ENCODE results near the gene LAMA4.

Gene LAMA4

GRCh38 chr6:112269979-112270566 is 15.7 kb upstream of the LAMA4 start:
- Histone ChIP-seq H3K27ac (ENCODE audit: low read depth, low read length) (no peak overlapping the region), H3K79me2 (ENCODE audit: insufficient read depth, low read length) (no peaks in the 10 kb centered on the region), H3F3A (ENCODE audit: insufficient read depth) (no peaks in the 10 kb centered on the region), H3K4me3 (ENCODE audit: insufficient read depth, low read length, poor library complexity, severe bottlenecking) (no peak overlapping the region), H4K20me1 (ENCODE audit: low read depth, low read length) (no peaks in the 10 kb centered on the region), H2AFZ (ENCODE audit: low read depth, low read length, severe bottlenecking) (no peak overlapping the region), H3K4me2 (ENCODE audit: low read depth, low read length, poor library complexity, severe bottlenecking) (no peak overlapping the region), H3K9me2 (replicated peaks; ENCODE audit: insufficient read depth, low read length) (no peaks in the 10 kb centered on the region), H3K9me3 (ENCODE audit: insufficient read depth, low read length) (no peaks in the 10 kb centered on the region), H3K9ac (ENCODE audit: low read length) (no peak overlapping the region), H3K27me3 (ENCODE audit: low read length) (no peaks in the 10 kb centered on the region), H3K36me3 (ENCODE audit: low read length) (no peaks in the 10 kb centered on the region)
- TF ChIP-seq, protein P1, sequence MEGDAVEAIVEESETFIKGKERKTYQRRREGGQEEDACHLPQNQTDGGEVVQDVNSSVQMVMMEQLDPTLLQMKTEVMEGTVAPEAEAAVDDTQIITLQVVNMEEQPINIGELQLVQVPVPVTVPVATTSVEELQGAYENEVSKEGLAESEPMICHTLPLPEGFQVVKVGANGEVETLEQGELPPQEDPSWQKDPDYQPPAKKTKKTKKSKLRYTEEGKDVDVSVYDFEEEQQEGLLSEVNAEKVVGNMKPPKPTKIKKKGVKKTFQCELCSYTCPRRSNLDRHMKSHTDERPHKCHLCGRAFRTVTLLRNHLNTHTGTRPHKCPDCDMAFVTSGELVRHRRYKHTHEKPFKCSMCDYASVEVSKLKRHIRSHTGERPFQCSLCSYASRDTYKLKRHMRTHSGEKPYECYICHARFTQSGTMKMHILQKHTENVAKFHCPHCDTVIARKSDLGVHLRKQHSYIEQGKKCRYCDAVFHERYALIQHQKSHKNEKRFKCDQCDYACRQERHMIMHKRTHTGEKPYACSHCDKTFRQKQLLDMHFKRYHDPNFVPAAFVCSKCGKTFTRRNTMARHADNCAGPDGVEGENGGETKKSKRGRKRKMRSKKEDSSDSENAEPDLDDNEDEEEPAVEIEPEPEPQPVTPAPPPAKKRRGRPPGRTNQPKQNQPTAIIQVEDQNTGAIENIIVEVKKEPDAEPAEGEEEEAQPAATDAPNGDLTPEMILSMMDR (IDR thresholded peaks at IDR 0.05; ENCODE audit: insufficient read depth, low read length, poor library complexity, severe bottlenecking), result no peak
- TF ChIP-seq EZH2phosphoT487 (conservative IDR thresholded peaks at IDR 0.05; ENCODE audit: low read length), result no peak

DNA sequence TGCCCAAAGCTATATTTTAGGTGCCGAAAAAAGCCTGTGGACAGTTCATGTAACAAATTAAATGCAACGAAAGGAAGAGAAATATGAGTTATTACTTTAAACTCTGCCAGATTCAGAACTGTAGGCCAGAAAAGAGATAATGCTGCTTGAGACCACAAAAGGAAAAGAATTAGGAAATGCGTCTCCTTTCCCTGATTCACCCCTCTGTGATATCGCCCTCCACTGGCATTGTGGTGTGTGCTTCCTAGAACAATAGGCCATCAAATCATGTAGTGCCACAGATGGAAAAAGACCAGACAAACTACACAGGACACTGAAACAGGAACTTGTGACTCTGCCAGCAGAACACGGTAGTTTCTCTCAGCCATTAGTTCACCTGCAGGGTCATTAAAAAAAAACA is 14.7 kb upstream of the LAMA4 start:
- H3K9me3 ChIP-seq (ENCODE audit: insufficient read depth, low read length), result no peaks in the 10 kb centered on the region
- TF ChIP-seq, protein P1 (IDR thresholded peaks at IDR 0.05; ENCODE audit: insufficient read depth, low read length, poor library complexity, severe bottlenecking), result no peak
- no peak for TF ChIP-seq EZH2phosphoT487 (conservative IDR thresholded peaks at IDR 0.05; ENCODE audit: low read length)
- no peak overlapping the region for H3K9ac ChIP-seq (ENCODE audit: low read length)
- H3K4me2 ChIP-seq (ENCODE audit: low read depth, low read length, poor library complexity, severe bottlenecking), result no peak overlapping the region
- no peaks in the 10 kb centered on the region for H3F3A ChIP-seq (ENCODE audit: insufficient read depth)
- H4K20me1 ChIP-seq (ENCODE audit: low read depth, low read length), result no peaks in the 10 kb centered on the region
- H3K27ac ChIP-seq (ENCODE audit: low read depth, low read length), result no peak overlapping the region
- H3K27me3 ChIP-seq (ENCODE audit: low read length), result no peaks in the 10 kb centered on the region
- no peak overlapping the region for H2AFZ ChIP-seq (ENCODE audit: low read depth, low read length, severe bottlenecking)
- no peak overlapping the region for H3K4me3 ChIP-seq (ENCODE audit: insufficient read depth, low read length, poor library complexity, severe bottlenecking)
- no peaks in the 10 kb centered on the region for H3K79me2 ChIP-seq (ENCODE audit: insufficient read depth, low read length)
- no peaks in the 10 kb centered on the region for H3K9me2 ChIP-seq (replicated peaks; ENCODE audit: insufficient read depth, low read length)
- no peaks in the 10 kb centered on the region for H3K36me3 ChIP-seq (ENCODE audit: low read length)

GRCh38 chr6:112268654-112269053 is 14.3 kb upstream of the LAMA4 start:
- no peak overlapping the region for H3K9ac ChIP-seq (ENCODE audit: low read length)

More at GRCh38 chr6:112268654-112269053, 14.3 kb upstream of the LAMA4 start:
- H3K27ac ChIP-seq (ENCODE audit: low read depth, low read length), result no peak overlapping the region
- H3K4me2 ChIP-seq (ENCODE audit: low read depth, low read length, poor library complexity, severe bottlenecking), result no peak overlapping the region
- no peak overlapping the region for H3K4me3 ChIP-seq (ENCODE audit: insufficient read depth, low read length, poor library complexity, severe bottlenecking)
- H4K20me1 ChIP-seq (ENCODE audit: low read depth, low read length), result no peaks in the 10 kb centered on the region
- H3F3A ChIP-seq (ENCODE audit: insufficient read depth), result no peaks in the 10 kb centered on the region
- H3K79me2 ChIP-seq (ENCODE audit: insufficient read depth, low read length), result no peaks in the 10 kb centered on the region
- no peaks in the 10 kb centered on the region for H3K36me3 ChIP-seq (ENCODE audit: low read length)
- TF ChIP-seq, protein P1 (IDR thresholded peaks at IDR 0.05; ENCODE audit: insufficient read depth, low read length, poor library complexity, severe bottlenecking), result no peak
- TF ChIP-seq EZH2phosphoT487 (conservative IDR thresholded peaks at IDR 0.05; ENCODE audit: low read length), result no peak
- no peaks in the 10 kb centered on the region for H3K9me3 ChIP-seq (ENCODE audit: insufficient read depth, low read length)
- no peaks in the 10 kb centered on the region for H3K9me2 ChIP-seq (replicated peaks; ENCODE audit: insufficient read depth, low read length)
- H2AFZ ChIP-seq (ENCODE audit: low read depth, low read length, severe bottlenecking), result no peak overlapping the region
- no peaks in the 10 kb centered on the region for H3K27me3 ChIP-seq (ENCODE audit: low read length)
